ENCODE results near the gene ZC3H7A.

The ZC3H7A gene

DNA sequence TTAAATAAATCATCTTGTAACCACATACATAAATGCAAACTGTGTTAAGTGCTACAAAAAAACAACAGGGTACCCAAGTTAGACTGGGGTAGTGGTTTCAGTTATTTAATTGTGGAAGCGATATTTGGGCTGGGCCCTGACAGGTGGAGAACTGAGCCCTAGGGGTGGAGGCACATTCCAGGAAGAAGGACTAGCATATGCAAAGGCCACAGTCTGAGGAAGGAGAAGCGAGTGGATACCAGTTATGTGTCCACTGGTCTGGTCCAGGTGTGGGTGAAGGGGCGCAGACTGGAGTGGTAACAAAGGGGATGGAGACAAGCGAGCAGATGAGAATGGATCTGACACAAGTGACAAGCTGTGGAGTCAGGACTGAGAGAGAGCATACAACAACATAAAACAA is 77.3 kb downstream of the ZC3H7A start:
- no peak for TF ChIP-seq CTCF (IDR thresholded peaks at IDR 0.05)
- no peaks in the 10 kb centered on the region for H3K27me3 ChIP-seq
- no peak for DNase-seq
- H3K36me3 ChIP-seq = peaks cover 24 to 70% (median 36%) of the 10 kb centered on the region in 3 donors
- H3K9me3 ChIP-seq = no peaks in the 10 kb centered on the region
- no peak overlapping the region for H3K27ac ChIP-seq
- H3K4me1 ChIP-seq = peaks cover 0 to 9% (median 2%) of the 10 kb centered on the region in 4 donors
- no peak overlapping the region for H3K4me3 ChIP-seq
- intact Hi-C loops (cut with DNase I; ENCODE audit: low total_unique reads) = loop anchor here (10.0 kb wide), 2 partner anchors 75 to 185 kb away; no protein-coding TSS in a partner anchor

- intact Hi-C loops (cut with DNase I; ENCODE audit: low total_unique reads) = loop anchor here (10.0 kb wide), 2 partner anchors 74 to 184 kb away; no protein-coding TSS in a partner anchor
- no peak overlapping the region for H3K27ac ChIP-seq
- no peak for TF ChIP-seq CTCF (IDR thresholded peaks at IDR 0.05)
Observed at GRCh38 chr16:11719171-11719570, 77.9 kb downstream of the ZC3H7A start.

DNA sequence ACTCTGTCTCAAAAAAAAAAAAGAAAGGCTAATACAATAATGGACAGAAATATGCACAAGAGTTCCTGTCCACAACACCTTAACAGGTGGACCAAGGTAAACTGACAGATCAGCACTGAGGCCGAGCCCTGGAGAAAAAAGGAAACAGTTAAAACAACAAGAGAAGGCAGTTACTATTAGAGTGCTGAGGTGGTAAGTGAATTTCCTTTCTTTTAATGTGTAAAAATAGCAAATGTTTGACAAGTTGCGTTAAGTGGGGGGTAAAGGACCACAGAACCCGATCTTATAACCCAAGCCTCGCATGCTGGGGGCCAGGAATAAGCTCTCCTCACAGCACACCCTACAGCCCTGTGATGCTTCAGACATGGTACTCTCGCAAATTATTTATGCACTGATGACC is 79.2 kb downstream of the ZC3H7A start:
- Histone ChIP-seq H3K4me3 (no peak overlapping the region), H3K9me3 (no peaks in the 10 kb centered on the region), H3K27me3 (no peaks in the 10 kb centered on the region), H3K36me3 (peaks cover 24 to 66% (median 24%) of the 10 kb centered on the region in 3 donors), H3K27ac (no peak overlapping the region), H3K4me1 (peaks cover 0 to 9% (median 2%) of the 10 kb centered on the region in 4 donors)
- intact Hi-C loops (cut with DNase I; ENCODE audit: low total_unique reads) = loop anchor here (10.0 kb wide), 2 partner anchors 73 to 183 kb away; no protein-coding TSS in a partner anchor
- no peak for DNase-seq
- no peak for TF ChIP-seq CTCF (IDR thresholded peaks at IDR 0.05)

More at GRCh38 chr16:11719171-11719570, 77.9 kb downstream of the ZC3H7A start:
- Histone ChIP-seq H3K36me3 (peaks cover 23 to 66% (median 35%) of the 10 kb centered on the region in 3 donors), H3K27me3 (no peaks in the 10 kb centered on the region), H3K4me3 (no peak overlapping the region), H3K4me1 (peaks cover 0 to 9% (median 2%) of the 10 kb centered on the region in 4 donors), H3K9me3 (no peaks in the 10 kb centered on the region)
- no peak for DNase-seq

DNA sequence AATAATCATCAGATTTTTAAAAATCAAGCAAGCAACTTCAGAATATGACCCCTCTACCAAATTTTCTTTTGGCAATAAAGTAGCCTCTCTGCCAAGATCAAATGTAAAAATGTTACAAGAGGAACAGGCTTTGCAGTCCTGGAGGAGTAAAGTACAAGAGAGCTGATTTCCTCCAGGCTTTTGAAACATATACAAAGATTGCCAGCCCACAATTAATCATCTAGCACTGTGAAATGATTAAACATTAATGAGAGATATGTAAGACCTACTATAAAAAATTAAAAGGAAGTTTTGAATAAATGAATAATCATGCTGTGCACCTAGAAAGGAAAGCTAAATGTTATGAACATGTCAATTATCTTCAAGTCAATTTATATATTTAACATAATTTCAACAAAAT is 80.7 kb downstream of the ZC3H7A start:
- no peak overlapping the region for H3K27ac ChIP-seq
- H3K4me3 ChIP-seq = no peak overlapping the region
- no peak for DNase-seq
- no peak for TF ChIP-seq CTCF (IDR thresholded peaks at IDR 0.05)
- intact Hi-C loops (cut with DNase I; ENCODE audit: low total_unique reads) = loop anchor here (10.0 kb wide), 2 partner anchors 72 to 182 kb away; no protein-coding TSS in a partner anchor
- H3K27me3 ChIP-seq = no peaks in the 10 kb centered on the region
- peaks cover 0 to 9% (median 2%) of the 10 kb centered on the region in 4 donors for H3K4me1 ChIP-seq
- no peaks in the 10 kb centered on the region for H3K9me3 ChIP-seq
- H3K36me3 ChIP-seq = peaks cover 21 to 74% (median 32%) of the 10 kb centered on the region in 3 donors

DNA sequence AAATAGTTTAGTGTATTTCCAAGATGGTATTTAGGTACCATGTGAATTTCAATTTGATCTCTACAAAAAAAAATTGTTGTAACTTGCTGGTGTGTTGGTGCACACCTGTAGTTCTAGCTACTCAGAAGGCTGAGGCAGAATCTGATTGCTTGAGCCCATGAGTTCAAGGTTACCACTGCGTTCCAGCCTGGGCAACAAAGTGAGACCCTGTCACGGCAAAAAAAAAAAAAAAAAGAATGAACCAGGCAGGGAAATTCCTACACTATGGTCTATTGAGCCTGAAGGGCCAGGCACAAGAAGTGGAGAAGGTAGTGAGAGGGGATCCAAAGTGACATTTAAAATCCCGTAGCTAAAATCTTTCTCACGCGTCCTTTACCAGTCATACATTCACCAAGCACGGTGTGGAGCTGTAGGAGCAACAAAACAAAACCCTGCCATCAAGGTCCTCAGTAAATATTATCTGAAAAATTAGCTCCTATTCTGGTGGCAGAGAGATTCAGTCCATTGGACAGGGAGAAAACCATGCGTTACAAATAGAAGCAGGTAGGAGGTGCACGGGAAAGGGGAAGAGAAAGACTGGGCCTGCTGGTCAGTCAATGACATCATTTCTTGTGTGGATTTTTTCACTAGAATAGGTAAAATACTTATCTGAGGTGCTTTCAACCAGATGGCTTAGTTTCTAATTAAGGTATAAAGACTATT is 81.7 kb downstream of the ZC3H7A start:
- Histone ChIP-seq H3K4me3 (no peak overlapping the region), H3K27me3 (no peaks in the 10 kb centered on the region), H3K36me3 (peaks cover 12 to 74% (median 32%) of the 10 kb centered on the region in 3 donors), H3K4me1 (peaks cover 0 to 9% (median 2%) of the 10 kb centered on the region in 4 donors), H3K27ac (no peak overlapping the region), H3K9me3 (no peaks in the 10 kb centered on the region)
- DNase-seq = no peak
- intact Hi-C loops (cut with DNase I; ENCODE audit: low total_unique reads) = loop anchor here (10.0 kb wide), 2 partner anchors 71 to 181 kb away; no protein-coding TSS in a partner anchor
- TF ChIP-seq CTCF (IDR thresholded peaks at IDR 0.05) = no peak

Data from tibial artery (tissue), 4 donors.